Neutrophil (primary cell): ENCODE data around the gene CAMTA1.

Experiments used
- H3K27ac ChIP-seq: fragments of 200-600 bp; sonication (generic); 2 replicates; pipeline ENCODE4 v1.5.1; 2016; ENCODE audit warnings: mild to moderate bottlenecking, moderate library complexity
- H3K27me3 ChIP-seq: fragments of 200-600 bp; sonication (generic); 2 replicates; pipeline ENCODE4 v1.6.0; 2016; ENCODE audit warnings: mild to moderate bottlenecking
- H3K36me3 ChIP-seq: fragments of 200-600 bp; sonication (generic); 2 replicates; pipeline ENCODE4 v1.5.1; 2017
- H3K4me1 ChIP-seq, 2 experiments: fragments of 200-600 bp in 1 of 2; sonication (generic) in 1 of 2; 1 replicate in 1 of 2; 2 replicates in 1 of 2; pipeline versions ENCODE4 v1.5.1 to v1.6.1; 2013 to 2016; ENCODE audit warnings: low read depth in 1 of 2, low read length in 1 of 2, mild to moderate bottlenecking in 1 of 2, moderate library complexity in 1 of 2; ENCODE audit not compliant: control insufficient read depth in 1 of 2, insufficient read depth in 1 of 2
- H3K4me3 ChIP-seq, 2 experiments: fragments of 200-600 bp in 1 of 2; sonication (generic) in 1 of 2; 1 replicate in 1 of 2; 2 replicates in 1 of 2; pipeline ENCODE4 v1.5.1; 2013 to 2016; ENCODE audit warnings: low read depth in 1 of 2, low read length in 1 of 2, mild to moderate bottlenecking in 1 of 2, moderate library complexity in 1 of 2
- H3K9me3 ChIP-seq: fragments of 200-600 bp; sonication (generic); 2 replicates; pipeline ENCODE4 v1.5.1; 2016
- CTCF ChIP-seq: fragments of 200-600 bp; sonication (generic); IDR thresholded peaks from 2 replicates; pipeline ENCODE4 v1.5.1; 2016; ENCODE audit warnings: antibody characterized with exemption

The CAMTA1 gene

GRCh38 chr1:7590426-7590790 is 805.2 kb downstream of the CAMTA1 start:
- H3K9me3 ChIP-seq, result no peaks in the 10 kb centered on the region
- H3K27me3 ChIP-seq, result no peaks in the 10 kb centered on the region
- no peak overlapping the region for H3K4me3 ChIP-seq
- TF ChIP-seq CTCF, result no peak
- no peak overlapping the region for H3K27ac ChIP-seq
- H3K36me3 ChIP-seq, result no peaks in the 10 kb centered on the region
- H3K4me1 ChIP-seq, result no peaks in the 10 kb centered on the region

- Histone ChIP-seq H3K4me3 (no peak overlapping the region), H3K4me1 (no peaks in the 10 kb centered on the region), H3K9me3 (no peaks in the 10 kb centered on the region), H3K27ac (no peak overlapping the region), H3K27me3 (no peaks in the 10 kb centered on the region), H3K36me3 (no peaks in the 10 kb centered on the region)
- TF ChIP-seq CTCF, result no peak
These were observed 806.3 kb downstream of the CAMTA1 start for GRCh38 chr1:7591565-7591964.

- Histone ChIP-seq H3K9me3 (no peaks in the 10 kb centered on the region), H3K4me1 (no peaks in the 10 kb centered on the region), H3K36me3 (no peaks in the 10 kb centered on the region), H3K27me3 (no peaks in the 10 kb centered on the region), H3K4me3 (no peak overlapping the region), H3K27ac (no peak overlapping the region)
- no peak for TF ChIP-seq CTCF
These were observed 807.0 kb downstream of the CAMTA1 start for GRCh38 chr1:7592120-7592798.

GRCh38 chr1:7594002-7594713 is 808.9 kb downstream of the CAMTA1 start:
- H3K27ac ChIP-seq, result no peak overlapping the region
- H3K27me3 ChIP-seq, result no peaks in the 10 kb centered on the region
- H3K4me1 ChIP-seq, result no peaks in the 10 kb centered on the region
- H3K9me3 ChIP-seq, result no peaks in the 10 kb centered on the region
- H3K4me3 ChIP-seq, result no peak overlapping the region
- no peak for TF ChIP-seq CTCF
- H3K36me3 ChIP-seq, result no peaks in the 10 kb centered on the region

- H3K9me3 ChIP-seq, result no peaks in the 10 kb centered on the region
- no peaks in the 10 kb centered on the region for H3K4me1 ChIP-seq
- no peaks in the 10 kb centered on the region for H3K36me3 ChIP-seq
- TF ChIP-seq CTCF, result no peak
- no peak overlapping the region for H3K4me3 ChIP-seq
- H3K27me3 ChIP-seq, result no peaks in the 10 kb centered on the region
- H3K27ac ChIP-seq, result no peak overlapping the region
These were observed 809.6 kb downstream of the CAMTA1 start for GRCh38 chr1:7594714-7595295.
